Measurements from ENCODE around the gene PLEKHA6. TPM values are rescaled to one million over a fixed set of nuclear protein-coding genes. Genes with fewer than 3 reads are reported as not detected.

PLEKHA6 gene
- total and polyA plus RNA-seq, 4 donors: 17.1 to 33.2 (median 26.6) TPM

DNA sequence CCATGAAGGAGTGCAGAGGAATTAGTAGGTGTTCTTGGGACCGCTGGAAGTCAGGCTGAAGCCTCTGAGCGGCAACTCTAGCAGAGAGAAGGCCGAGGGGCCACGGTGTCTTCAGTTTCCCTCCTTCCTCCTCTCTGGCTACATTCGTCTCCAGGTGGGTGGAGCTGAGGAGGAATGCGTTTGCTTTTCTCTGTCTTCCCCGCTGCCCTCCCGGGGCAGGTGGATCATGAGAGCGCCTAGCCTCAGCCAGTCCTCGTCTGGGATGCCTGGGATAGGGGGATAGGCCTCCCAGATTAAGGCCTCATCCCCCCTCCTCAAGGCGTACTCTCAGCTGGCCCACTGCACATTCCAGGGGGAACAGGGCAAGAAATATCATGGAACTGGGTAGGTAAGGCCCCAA, 138.5 kb downstream of the PLEKHA6 start:
- peaks cover 19% of the 10 kb centered on the region for H3K4me1 ChIP-seq (ENCODE audit: control insufficient read depth, insufficient read depth, low read length)
- H3K36me3 ChIP-seq (ENCODE audit: control insufficient read depth, insufficient read depth, low read length): peaks cover 41% of the 10 kb centered on the region
- H3K27ac ChIP-seq (ENCODE audit: low read depth, low read length): no peak overlapping the region
- H3K4me3 ChIP-seq (ENCODE audit: low read depth, low read length): no peak overlapping the region
- H3K27me3 ChIP-seq (ENCODE audit: control insufficient read depth, insufficient read depth, low read length): no peaks in the 10 kb centered on the region
- DNase-seq (ENCODE audit: low read depth in 4 of 6, low spot score in 6 of 6): no peak
- H3K9me3 ChIP-seq (ENCODE audit: control insufficient read depth, insufficient read depth, low read length): no peaks in the 10 kb centered on the region
- 100% methylated on average over 1 of the region's 11 CpGs for WGBS (ENCODE audit: insufficient coverage)

GRCh38 chr1:204219971-204220616, 139.6 kb downstream of the PLEKHA6 start:
- Histone ChIP-seq H3K4me3 (ENCODE audit: low read depth, low read length) (no peak overlapping the region), H3K4me1 (ENCODE audit: control insufficient read depth, insufficient read depth, low read length) (peaks cover 19% of the 10 kb centered on the region), H3K9me3 (ENCODE audit: control insufficient read depth, insufficient read depth, low read length) (no peaks in the 10 kb centered on the region), H3K36me3 (ENCODE audit: control insufficient read depth, insufficient read depth, low read length) (peaks cover 35% of the 10 kb centered on the region), H3K27ac (ENCODE audit: low read depth, low read length) (no peak overlapping the region), H3K27me3 (ENCODE audit: control insufficient read depth, insufficient read depth, low read length) (no peaks in the 10 kb centered on the region)
- peak in 1 of 6 donors; percentile 50 for DNase-seq (ENCODE audit: low read depth in 4 of 6, low spot score in 6 of 6)
- 68% methylated on average over 10 of the region's 10 CpGs for WGBS (ENCODE audit: insufficient coverage)

DNA sequence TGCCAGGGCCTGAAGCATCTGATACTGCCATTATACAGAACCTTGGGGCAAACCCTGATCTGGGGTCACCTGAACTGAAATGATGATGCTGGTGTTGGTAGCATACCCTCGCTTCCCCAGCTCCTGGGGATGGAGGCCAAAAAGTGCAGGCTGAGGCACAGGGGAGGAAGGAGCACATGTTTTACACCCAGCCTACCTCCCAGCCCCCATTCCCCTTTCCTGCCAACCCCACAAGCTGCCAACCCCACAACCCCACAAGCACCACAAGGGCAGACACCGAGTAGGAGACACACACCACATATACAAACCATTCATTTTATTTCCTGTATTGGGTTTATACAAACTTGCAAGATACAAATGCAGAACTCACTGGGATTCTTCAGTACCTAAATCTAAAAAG, 141.2 kb downstream of the PLEKHA6 start:
- Histone ChIP-seq H3K9me3 (ENCODE audit: control insufficient read depth, insufficient read depth, low read length) (no peaks in the 10 kb centered on the region), H3K4me1 (ENCODE audit: control insufficient read depth, insufficient read depth, low read length) (peaks cover 28% of the 10 kb centered on the region), H3K27me3 (ENCODE audit: control insufficient read depth, insufficient read depth, low read length) (peaks cover 3% of the 10 kb centered on the region), H3K27ac (ENCODE audit: low read depth, low read length) (no peak overlapping the region), H3K36me3 (ENCODE audit: control insufficient read depth, insufficient read depth, low read length) (peaks cover 35% of the 10 kb centered on the region), H3K4me3 (ENCODE audit: low read depth, low read length) (no peak overlapping the region)
- no peak for DNase-seq (ENCODE audit: low read depth in 4 of 6, low spot score in 6 of 6)
- WGBS (ENCODE audit: insufficient coverage): no CpG with 5 or more reads among the region's 2 CpGs

DNA sequence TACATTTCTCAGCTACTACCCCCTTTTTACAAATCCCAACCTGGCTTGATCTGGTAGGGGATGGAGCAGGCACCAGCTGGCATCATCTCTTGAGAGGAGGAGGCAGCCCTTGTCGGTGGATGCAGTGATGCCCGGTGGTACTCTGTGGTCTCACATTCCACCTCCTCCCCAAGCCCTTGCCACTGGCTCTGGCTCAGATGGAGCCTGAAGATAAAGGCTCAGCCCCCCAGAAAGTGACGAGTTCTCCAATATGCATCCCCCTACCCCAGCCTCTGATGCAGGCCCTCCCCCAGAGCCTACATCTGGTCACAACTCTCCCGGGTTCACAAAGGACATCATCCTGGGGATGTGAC, 142.1 kb downstream of the PLEKHA6 start:
- DNase-seq (ENCODE audit: low read depth in 4 of 6, low spot score in 6 of 6): no peak
- 40% methylated on average over 2 of the region's 4 CpGs for WGBS (ENCODE audit: insufficient coverage)

GRCh38 chr1:204216880-204217647, 142.7 kb downstream of the PLEKHA6 start:
- Histone ChIP-seq H3K4me1 (ENCODE audit: control insufficient read depth, insufficient read depth, low read length) (peaks cover 20% of the 10 kb centered on the region), H3K9me3 (ENCODE audit: control insufficient read depth, insufficient read depth, low read length) (no peaks in the 10 kb centered on the region), H3K36me3 (ENCODE audit: control insufficient read depth, insufficient read depth, low read length) (peaks cover 23% of the 10 kb centered on the region), H3K27me3 (ENCODE audit: control insufficient read depth, insufficient read depth, low read length) (peaks cover 3% of the 10 kb centered on the region), H3K4me3 (ENCODE audit: low read depth, low read length) (no peak overlapping the region), H3K27ac (ENCODE audit: low read depth, low read length) (no peak overlapping the region)
- WGBS (ENCODE audit: insufficient coverage): 68% methylated on average over 10 of the region's 11 CpGs
- DNase-seq (ENCODE audit: low read depth in 4 of 6, low spot score in 6 of 6): no peak

More for the DNA sequence above, 142.1 kb downstream of the PLEKHA6 start:
- Histone ChIP-seq H3K27ac (ENCODE audit: low read depth, low read length) (no peak overlapping the region), H3K36me3 (ENCODE audit: control insufficient read depth, insufficient read depth, low read length) (peaks cover 29% of the 10 kb centered on the region), H3K27me3 (ENCODE audit: control insufficient read depth, insufficient read depth, low read length) (peaks cover 3% of the 10 kb centered on the region), H3K4me1 (ENCODE audit: control insufficient read depth, insufficient read depth, low read length) (peaks cover 26% of the 10 kb centered on the region), H3K9me3 (ENCODE audit: control insufficient read depth, insufficient read depth, low read length) (no peaks in the 10 kb centered on the region), H3K4me3 (ENCODE audit: low read depth, low read length) (no peak overlapping the region)

DNA sequence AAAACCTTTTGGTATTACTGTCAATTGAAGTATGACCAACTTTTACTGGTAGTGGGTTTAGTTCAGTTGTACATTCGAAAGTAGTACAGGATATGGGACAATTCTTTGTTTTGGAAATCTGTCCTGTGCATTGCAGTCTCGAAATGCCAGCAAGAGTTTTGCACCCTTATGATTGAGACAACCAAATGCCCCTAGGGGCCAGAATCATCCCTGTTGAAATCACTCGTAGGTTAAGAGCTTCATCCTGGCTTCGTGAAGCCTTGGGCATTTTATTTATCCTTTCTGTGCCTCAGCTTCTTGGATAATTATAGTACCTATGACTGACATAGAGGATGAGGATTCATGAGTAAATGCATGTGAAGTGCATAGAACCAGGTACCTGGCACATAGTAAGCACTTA, 143.5 kb downstream of the PLEKHA6 start:
- peaks cover 3% of the 10 kb centered on the region for H3K27me3 ChIP-seq (ENCODE audit: control insufficient read depth, insufficient read depth, low read length)
- peaks cover 20% of the 10 kb centered on the region for H3K4me1 ChIP-seq (ENCODE audit: control insufficient read depth, insufficient read depth, low read length)
- H3K27ac ChIP-seq (ENCODE audit: low read depth, low read length): no peak overlapping the region
- DNase-seq (ENCODE audit: low read depth in 4 of 6, low spot score in 6 of 6): no peak
- WGBS (ENCODE audit: insufficient coverage): 94% methylated on average over 2 of the region's 4 CpGs
- no peak overlapping the region for H3K4me3 ChIP-seq (ENCODE audit: low read depth, low read length)
- H3K9me3 ChIP-seq (ENCODE audit: control insufficient read depth, insufficient read depth, low read length): no peaks in the 10 kb centered on the region
- H3K36me3 ChIP-seq (ENCODE audit: control insufficient read depth, insufficient read depth, low read length): peaks cover 15% of the 10 kb centered on the region

DNA sequence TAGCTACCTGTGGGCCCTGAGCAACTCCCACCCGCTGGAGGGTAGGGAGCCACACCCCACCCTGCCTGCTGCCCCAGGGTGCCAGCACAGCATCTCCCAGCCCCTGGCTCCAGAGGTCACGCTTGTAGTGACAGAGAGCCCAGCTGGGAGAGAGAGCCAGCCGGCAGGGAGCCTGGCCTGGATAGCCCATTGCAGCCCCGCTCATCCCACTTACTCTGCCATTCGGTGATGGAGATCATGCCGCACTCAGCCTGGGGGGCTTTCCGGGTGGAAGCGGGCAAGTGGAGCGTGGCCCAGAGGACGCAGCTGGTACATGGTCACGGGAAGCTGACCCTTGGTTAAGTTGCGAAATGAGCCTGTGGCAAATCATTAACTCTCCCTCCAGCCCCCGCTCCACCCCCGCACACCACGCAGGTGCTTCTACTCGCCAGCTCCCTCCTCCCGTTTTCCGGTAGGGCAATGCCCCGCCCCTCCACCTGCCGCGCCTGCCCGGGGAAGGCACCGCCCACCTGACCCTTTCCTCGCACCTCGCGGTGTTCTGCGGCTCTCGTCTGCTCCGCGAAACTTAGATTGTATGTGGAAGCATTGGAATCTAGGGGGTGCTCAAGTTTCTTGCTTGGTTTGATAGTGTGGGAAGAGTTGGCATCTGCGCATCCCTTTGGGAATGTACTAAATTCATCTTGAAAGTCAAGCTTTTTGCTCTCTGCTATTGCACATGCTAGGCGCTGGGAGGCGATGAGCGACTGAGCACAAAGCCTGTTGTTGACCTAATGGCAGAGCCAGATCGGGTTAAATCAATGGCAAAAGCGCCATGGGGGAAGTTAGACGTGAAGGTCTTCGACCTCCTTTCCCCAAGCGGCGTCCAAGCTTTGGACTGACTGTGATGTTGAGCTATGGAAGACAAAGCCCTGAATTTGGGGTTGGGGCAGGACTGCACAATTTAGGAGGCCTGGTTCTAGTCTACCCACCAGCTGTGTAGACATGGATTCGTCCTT, 145.8 kb downstream of the PLEKHA6 start, which contains the start of gene GOLT1A:
TSS of gene GOLT1A (minus strand) at position 321 of the 995 bp plus-strand sequence. CDS start at position 239, 82 bp downstream.
- no peaks in the 10 kb centered on the region for H3K36me3 ChIP-seq (ENCODE audit: control insufficient read depth, insufficient read depth, low read length)
- H3K4me1 ChIP-seq (ENCODE audit: control insufficient read depth, insufficient read depth, low read length): peaks cover 20% of the 10 kb centered on the region
- H3K4me3 ChIP-seq (ENCODE audit: low read depth, low read length): peak within 1 kb of the TSS; percentile 20
- H3K27me3 ChIP-seq (ENCODE audit: control insufficient read depth, insufficient read depth, low read length): peaks cover 3% of the 10 kb centered on the region
- H3K9me3 ChIP-seq (ENCODE audit: control insufficient read depth, insufficient read depth, low read length): no peaks in the 10 kb centered on the region
- peak; percentile 47 to 95 (median 58) for DNase-seq (ENCODE audit: low read depth in 4 of 6, low spot score in 6 of 6)
- no peak within 1 kb of the TSS for H3K27ac ChIP-seq (ENCODE audit: low read depth, low read length)
- WGBS (ENCODE audit: insufficient coverage): 4% methylated on average over 41 of the region's 41 CpGs

- Histone ChIP-seq H3K27ac (ENCODE audit: low read depth, low read length) (no peak overlapping the region), H3K36me3 (ENCODE audit: control insufficient read depth, insufficient read depth, low read length) (no peaks in the 10 kb centered on the region), H3K9me3 (ENCODE audit: control insufficient read depth, insufficient read depth, low read length) (no peaks in the 10 kb centered on the region), H3K4me1 (ENCODE audit: control insufficient read depth, insufficient read depth, low read length) (peaks cover 19% of the 10 kb centered on the region), H3K27me3 (ENCODE audit: control insufficient read depth, insufficient read depth, low read length) (peaks cover 3% of the 10 kb centered on the region), H3K4me3 (ENCODE audit: low read depth, low read length) (no peak overlapping the region)
- no peak for DNase-seq (ENCODE audit: low read depth in 4 of 6, low spot score in 6 of 6)
- 100% methylated on average over 1 of the region's 3 CpGs for whole genome bisulfite sequencing (ENCODE audit: insufficient coverage)
Measured at GRCh38 chr1:204212715-204213114, 147.0 kb downstream of the PLEKHA6 start.

DNA sequence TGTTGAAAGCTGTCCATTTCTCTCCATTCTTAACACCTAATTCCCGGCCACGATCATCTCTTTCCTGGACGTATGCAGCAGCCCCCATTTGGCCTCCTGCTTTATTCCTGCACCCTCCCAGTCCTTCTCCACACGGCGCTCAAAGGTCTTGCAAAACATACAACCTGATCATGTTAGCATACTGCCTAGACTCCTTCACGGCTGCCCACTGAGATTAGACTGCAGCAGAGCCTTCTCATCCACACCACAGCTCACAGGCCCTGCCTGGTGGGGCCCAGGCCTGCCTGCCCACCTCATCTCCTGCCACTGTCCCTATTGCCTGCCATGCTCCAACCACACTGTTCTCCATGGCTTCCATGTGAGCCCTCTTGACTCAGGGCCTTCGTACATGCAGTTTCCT, 148.7 kb downstream of the PLEKHA6 start:
- WGBS (ENCODE audit: insufficient coverage): 86% methylated on average over 7 of the region's 7 CpGs
- Histone ChIP-seq H3K4me1 (ENCODE audit: control insufficient read depth, insufficient read depth, low read length) (peaks cover 19% of the 10 kb centered on the region), H3K36me3 (ENCODE audit: control insufficient read depth, insufficient read depth, low read length) (no peaks in the 10 kb centered on the region), H3K9me3 (ENCODE audit: control insufficient read depth, insufficient read depth, low read length) (no peaks in the 10 kb centered on the region), H3K4me3 (ENCODE audit: low read depth, low read length) (no peak overlapping the region), H3K27me3 (ENCODE audit: control insufficient read depth, insufficient read depth, low read length) (peaks cover 6% of the 10 kb centered on the region), H3K27ac (ENCODE audit: low read depth, low read length) (no peak overlapping the region)
- DNase-seq (ENCODE audit: low read depth in 4 of 6, low spot score in 6 of 6): no peak

Data from spinal cord (tissue), 10 donors.